GM21360 (cell line): Measurements from ENCODE around the gene CLEC16A.
A peak's percentile ranks its signal among the peaks of the same experiment; 100 is the strongest.

Source experiments
- ATAC-seq: cut with Tn5 transposase; IDR thresholded peaks from one replicate; pipeline ENCODE4 v1.9.1; 2021; ENCODE audit warnings: mild to moderate bottlenecking, moderate library complexity; ENCODE audit not compliant: unreplicated experiment

CLEC16A gene, protein sequence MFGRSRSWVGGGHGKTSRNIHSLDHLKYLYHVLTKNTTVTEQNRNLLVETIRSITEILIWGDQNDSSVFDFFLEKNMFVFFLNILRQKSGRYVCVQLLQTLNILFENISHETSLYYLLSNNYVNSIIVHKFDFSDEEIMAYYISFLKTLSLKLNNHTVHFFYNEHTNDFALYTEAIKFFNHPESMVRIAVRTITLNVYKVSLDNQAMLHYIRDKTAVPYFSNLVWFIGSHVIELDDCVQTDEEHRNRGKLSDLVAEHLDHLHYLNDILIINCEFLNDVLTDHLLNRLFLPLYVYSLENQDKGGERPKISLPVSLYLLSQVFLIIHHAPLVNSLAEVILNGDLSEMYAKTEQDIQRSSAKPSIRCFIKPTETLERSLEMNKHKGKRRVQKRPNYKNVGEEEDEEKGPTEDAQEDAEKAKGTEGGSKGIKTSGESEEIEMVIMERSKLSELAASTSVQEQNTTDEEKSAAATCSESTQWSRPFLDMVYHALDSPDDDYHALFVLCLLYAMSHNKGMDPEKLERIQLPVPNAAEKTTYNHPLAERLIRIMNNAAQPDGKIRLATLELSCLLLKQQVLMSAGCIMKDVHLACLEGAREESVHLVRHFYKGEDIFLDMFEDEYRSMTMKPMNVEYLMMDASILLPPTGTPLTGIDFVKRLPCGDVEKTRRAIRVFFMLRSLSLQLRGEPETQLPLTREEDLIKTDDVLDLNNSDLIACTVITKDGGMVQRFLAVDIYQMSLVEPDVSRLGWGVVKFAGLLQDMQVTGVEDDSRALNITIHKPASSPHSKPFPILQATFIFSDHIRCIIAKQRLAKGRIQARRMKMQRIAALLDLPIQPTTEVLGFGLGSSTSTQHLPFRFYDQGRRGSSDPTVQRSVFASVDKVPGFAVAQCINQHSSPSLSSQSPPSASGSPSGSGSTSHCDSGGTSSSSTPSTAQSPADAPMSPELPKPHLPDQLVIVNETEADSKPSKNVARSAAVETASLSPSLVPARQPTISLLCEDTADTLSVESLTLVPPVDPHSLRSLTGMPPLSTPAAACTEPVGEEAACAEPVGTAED

DNA sequence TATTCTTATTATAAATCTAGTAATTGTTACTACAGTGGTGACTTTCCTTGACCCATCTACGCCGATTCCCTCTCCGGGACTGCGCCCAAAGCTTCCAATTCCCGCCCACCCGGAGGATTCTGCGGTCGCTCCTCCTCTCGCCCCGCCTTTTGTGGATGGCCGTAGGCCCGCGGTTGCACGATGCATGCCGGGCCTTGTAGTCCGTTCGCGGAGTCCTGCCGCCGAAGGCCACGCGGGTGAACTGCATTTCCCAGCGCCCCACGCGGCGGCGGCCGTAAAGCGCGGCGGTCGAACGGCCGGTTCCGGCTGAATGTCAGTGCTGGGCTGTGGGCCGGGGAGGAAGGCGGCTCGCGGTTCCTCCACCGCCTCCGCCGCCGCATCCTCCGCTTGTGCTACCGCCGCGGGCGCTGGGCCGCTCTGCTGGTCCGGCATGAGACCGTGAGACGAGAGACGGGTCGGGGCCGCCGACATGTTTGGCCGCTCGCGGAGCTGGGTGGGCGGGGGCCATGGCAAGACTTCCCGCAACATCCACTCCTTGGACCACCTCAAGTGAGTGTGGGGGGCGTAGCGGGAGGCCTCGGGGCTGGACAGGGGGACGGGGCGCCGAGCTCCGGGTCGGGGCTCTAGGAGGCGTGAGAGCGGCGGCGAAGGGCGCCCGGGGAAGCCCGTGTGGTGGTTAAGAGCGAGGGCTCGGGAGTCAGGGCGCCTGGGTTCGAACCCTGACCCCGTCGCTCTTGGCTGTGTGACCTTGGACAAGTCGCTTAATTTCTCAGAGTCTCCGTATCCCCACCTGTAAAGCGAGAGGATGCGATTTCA lies at the start of gene CLEC16A:
TSS of gene CLEC16A (plus strand) at position 316 of the 816 bp plus-strand sequence. CDS start at position 470, 154 bp downstream.
- peak; percentile 61 for ATAC-seq

DNA sequence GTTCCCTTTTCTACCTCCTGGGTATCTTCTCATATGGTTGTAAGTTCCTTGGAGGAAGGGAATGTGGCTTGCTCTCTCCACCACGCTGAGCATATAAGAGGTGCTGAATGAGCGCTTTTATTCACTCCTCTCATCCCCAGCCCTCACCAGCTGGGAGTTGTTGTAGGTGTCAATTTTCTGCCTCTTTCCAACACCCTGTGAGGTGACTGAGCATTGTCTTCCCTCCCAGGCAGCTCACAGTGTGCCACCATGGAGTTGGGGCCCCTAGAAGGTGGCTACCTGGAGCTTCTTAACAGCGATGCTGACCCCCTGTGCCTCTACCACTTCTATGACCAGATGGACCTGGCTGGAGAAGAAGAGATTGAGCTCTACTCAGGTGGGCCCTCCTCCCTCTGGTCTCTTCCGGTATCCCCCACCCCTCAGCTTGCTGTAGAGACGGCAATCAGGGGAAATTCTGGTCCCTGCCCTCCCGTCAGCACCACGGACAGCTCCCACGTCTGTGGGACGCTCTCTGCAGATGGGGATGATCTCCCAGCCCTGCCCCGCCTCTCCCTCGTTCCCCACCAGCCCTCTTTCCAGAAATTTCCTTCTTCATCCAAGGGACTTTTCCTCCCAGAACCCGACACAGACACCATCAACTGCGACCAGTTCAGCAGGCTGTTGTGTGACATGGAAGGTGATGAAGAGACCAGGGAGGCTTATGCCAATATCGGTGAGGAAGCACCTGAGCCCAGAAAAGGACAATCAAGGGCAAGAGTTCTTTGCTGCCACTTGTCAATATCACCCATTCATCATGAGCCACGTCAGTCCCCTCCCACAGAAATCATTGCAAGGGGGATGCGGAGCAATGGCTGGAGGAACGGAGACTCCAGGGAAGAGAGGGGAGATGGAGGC lies 49.1 kb upstream of the CLEC16A start:
- ATAC-seq: no peak

DNA sequence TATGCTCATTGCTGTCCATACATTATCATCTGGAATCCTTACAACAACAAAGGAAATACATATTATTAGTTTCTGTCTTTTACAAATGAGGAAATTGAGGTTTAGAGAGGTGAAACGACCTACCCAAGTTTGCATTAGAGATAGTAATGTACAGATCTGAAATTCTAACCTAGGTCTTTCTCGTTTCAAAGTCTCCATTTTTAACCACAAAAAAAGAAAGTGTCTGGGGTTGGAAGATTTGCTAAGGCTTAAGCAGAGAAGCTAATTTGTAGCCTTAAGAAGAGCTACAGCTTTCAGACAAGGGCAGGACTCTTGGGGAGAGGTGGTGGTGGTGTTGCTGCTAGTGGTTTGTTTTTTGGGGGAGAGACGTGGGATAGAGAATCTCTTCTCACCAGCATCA lies 48.2 kb upstream of the CLEC16A start:
- ATAC-seq: no peak

DNA sequence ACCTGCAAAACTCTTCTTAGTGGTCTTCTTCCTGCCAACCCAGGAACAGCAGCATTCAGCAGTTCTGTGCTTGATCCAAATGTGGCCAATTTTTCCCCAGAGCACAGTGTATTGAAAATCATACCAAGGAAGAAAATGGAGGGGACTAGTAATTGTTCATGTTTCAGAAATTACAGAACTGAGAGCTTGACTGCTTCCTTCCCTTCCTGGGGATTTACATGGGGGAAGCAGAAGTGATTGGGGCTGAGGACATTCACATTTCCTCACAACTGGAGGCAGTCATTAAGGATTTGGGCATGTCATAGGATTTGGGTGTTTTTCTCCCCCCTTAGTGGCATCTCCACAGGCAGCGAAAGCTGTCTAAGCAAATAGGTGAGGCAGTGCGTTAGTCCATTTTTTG lies 47.6 kb upstream of the CLEC16A start:
- ATAC-seq: no peak

DNA sequence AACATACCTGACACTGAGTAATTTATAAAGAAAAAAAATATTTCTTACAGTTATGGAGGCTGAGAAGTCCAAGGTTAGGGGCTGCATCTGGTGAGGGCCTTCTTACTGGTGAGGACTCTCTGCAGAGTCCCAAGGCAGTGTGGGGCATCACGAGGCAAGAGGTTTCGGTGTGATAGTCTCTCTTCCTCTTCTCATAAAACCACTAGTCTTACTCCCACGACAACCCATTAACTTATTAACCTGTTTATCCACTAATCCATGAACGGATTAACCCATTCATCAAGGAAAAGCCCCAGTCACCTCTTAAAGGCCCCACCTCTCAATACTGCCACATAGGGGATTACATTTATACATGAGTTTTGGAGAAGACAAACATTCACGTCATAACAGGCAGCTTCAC lies 47.2 kb upstream of the CLEC16A start:
- ATAC-seq: no peak

DNA sequence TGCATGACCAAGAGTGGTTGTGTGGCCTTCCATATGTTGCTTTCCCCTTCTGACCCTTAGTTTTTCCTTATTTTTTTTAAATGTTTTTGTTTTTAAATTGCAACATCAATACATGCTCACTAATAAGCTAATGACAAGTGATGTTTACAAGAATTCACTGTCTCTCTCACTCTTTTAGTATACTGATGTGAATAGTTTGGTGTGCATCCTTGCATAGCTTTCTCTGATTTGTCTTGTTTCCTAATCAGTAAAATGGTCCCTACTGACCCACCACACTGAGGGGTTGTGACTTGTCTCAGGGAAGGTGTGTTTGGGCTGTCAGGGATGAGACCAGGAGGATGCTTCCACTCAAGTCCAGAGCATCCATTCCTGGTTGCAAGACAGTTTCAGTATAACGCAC lies 41.4 kb upstream of the CLEC16A start:
- ATAC-seq: no peak

DNA sequence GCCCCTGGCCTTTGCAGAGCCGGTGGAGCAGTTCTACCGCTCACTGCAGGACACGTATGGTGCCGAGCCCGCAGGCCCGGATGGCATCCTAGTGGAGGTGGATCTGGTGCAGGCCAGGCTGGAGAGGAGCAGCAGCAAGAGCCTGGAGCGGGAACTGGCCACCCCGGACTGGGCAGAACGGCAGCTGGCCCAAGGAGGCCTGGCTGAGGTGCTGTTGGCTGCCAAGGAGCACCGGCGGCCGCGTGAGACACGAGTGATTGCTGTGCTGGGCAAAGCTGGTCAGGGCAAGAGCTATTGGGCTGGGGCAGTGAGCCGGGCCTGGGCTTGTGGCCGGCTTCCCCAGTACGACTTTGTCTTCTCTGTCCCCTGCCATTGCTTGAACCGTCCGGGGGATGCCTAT lies 37.9 kb upstream of the CLEC16A start:
- ATAC-seq: no peak

DNA sequence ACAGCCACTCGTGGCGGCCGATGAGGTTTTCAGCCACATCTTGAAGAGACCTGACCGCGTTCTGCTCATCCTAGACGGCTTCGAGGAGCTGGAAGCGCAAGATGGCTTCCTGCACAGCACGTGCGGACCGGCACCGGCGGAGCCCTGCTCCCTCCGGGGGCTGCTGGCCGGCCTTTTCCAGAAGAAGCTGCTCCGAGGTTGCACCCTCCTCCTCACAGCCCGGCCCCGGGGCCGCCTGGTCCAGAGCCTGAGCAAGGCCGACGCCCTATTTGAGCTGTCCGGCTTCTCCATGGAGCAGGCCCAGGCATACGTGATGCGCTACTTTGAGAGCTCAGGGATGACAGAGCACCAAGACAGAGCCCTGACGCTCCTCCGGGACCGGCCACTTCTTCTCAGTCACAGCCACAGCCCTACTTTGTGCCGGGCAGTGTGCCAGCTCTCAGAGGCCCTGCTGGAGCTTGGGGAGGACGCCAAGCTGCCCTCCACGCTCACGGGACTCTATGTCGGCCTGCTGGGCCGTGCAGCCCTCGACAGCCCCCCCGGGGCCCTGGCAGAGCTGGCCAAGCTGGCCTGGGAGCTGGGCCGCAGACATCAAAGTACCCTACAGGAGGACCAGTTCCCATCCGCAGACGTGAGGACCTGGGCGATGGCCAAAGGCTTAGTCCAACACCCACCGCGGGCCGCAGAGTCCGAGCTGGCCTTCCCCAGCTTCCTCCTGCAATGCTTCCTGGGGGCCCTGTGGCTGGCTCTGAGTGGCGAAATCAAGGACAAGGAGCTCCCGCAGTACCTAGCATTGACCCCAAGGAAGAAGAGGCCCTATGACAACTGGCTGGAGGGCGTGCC lies 37.2 kb upstream of the CLEC16A start:
- no peak for ATAC-seq

DNA sequence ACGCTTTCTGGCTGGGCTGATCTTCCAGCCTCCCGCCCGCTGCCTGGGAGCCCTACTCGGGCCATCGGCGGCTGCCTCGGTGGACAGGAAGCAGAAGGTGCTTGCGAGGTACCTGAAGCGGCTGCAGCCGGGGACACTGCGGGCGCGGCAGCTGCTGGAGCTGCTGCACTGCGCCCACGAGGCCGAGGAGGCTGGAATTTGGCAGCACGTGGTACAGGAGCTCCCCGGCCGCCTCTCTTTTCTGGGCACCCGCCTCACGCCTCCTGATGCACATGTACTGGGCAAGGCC lies 36.7 kb upstream of the CLEC16A start:
- ATAC-seq: no peak

DNA sequence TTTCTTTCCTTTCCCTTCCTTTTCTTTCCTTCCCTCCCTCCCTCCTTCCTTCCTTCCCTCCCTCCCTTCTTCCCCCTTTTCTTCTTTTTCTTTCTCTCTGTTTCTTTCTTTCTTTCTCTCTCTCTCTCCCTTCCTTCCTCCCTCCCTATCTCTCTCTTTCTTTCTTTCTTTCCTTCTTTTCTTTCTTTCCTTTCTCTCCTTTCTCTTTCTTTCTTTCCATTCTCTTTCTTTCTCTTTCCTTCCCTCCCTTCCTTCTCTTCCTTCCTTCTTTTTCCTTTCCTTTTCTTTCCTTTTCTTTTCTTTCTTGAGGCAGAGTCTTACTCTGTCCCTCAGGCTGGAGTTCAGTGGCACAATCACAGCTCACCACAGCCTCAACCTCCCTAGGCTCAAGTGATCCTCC lies 33.1 kb upstream of the CLEC16A start:
- no peak for ATAC-seq

DNA sequence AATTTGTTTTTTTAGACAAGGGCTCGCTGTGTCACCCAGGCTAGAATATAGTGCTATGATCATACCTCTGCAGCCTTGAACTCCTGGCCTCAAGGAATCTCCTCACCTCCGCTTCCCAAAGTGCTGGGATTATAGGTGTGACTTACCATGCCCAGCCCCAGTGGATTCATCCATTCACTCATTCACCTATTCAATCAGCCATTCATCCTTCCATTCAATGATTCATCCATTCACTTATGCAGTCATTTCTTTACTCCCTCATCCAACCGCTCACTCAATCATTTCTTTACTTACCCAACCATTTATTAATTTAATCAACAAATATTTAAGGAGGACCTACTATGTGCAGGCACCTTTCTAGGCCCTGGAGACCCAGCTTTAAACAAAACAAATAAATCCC lies 27.8 kb upstream of the CLEC16A start:
- no peak for ATAC-seq

DNA sequence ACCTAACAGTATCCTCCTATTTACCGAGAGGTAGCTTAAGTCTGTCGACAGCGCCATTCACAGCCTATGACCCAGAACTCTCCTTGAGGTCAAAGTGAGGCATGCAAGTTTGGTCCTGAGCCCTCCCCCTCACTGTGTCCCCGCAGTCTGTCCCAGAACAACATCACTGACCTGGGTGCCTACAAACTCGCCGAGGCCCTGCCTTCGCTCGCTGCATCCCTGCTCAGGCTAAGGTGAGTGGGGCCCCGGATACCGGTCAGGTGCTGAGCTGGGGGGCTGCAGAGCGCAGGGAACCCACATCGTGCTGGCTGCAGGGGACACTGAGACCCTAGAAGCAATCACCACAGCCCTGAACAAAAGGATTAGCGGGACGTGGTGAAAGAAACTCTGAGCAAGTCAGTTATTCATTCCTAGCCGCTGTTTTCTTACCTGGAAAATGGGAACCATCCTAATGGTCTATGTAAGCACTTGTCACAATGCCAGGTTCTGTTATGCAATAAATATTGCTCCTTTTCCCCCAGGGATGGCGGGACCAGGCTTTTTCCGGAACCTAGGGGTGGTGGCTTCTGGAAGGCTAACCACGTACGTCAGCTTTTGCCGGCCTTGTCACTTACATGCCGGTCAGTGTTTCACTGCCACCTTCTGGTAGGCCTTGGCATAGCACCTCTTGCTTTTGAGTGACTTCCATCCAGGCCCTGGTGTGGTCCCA lies 25.9 kb upstream of the CLEC16A start:
- no peak for ATAC-seq

DNA sequence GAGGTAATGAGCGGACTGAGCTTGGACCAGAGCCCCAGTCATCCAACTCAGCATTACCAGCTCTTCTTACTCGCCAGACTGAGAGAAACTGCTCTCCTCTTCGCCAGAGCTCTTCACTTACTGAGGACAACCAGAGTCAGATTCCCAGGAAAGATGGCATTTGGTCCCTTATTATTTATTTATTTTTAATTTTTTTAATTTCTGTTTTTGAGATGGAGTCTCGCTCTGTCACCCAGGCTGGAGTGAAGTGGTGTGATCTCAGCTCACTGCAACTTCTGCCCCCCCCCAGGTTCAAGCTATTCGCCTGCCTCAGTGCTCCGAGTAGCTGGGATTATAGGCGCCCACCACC lies 25.4 kb upstream of the CLEC16A start:
- no peak for ATAC-seq

DNA sequence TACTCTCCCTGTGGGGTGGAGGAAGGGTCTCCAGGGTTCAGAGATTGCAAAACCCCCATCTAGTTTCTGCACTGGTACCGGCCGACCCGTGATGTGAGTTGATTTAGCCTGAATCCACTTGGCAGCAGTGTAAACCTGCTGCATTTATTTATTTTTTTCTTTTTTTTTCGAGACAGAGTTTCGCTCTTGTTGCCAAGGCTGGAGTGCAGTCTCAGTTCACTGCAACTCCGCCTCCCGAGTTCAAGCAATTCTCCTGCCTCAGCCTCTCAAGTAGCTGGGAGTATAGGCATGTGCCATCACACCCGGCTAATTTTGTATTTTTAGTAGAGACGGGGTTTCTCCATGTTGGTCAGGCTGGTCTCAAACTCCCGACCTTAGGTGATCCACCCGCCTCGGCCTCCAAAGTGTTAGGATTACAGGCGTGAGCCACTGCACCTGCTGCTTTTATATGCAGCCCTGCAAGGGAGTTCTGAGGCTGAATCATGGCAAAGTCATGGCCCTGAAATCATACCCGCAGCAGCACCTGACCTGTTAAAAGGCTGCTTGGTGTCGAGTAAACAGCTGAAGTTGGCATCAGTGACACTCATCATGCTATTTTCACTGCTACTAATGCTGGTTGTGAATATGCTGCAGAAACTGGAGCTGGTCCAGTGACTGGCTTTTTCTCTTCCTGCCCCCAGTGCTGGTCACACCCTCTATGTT lies 23.5 kb upstream of the CLEC16A start:
- no peak for ATAC-seq

DNA sequence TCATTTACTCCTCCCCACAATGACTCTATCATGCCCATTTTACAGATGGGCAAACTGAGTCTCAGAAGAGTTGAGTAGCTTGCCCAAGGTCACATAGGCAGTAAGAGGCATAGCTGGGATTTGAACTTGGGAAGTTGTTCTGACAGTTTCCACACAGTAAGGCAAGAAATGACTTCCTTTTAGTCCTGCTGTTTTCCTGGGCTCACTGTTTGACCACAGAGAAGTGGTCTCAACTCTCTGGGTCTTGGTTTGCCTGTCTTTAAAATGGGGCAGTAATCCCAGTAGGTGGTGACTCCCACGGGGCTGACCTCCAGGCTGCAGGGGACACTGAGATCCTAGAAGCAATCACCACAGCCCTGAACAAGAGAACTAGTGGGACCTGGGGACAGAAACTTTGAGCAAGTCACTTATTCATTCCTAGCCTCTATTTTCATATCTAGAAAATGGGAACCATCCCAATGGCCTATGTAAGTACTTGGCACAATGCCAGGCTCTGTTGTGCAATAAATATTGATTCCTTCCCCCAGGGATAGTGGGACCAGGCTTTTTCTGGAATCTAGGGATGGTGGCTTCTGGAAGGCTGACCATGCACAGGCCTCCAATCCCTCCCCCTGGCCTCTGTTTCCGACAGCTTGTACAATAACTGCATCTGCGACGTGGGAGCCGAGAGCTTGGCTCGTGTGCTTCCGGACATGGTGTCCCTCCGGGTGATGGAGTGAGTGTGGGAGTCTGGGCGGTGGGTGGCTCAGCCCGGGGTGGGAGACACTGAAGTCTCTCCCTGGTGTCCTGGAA lies 22.6 kb upstream of the CLEC16A start:
- no peak for ATAC-seq

DNA sequence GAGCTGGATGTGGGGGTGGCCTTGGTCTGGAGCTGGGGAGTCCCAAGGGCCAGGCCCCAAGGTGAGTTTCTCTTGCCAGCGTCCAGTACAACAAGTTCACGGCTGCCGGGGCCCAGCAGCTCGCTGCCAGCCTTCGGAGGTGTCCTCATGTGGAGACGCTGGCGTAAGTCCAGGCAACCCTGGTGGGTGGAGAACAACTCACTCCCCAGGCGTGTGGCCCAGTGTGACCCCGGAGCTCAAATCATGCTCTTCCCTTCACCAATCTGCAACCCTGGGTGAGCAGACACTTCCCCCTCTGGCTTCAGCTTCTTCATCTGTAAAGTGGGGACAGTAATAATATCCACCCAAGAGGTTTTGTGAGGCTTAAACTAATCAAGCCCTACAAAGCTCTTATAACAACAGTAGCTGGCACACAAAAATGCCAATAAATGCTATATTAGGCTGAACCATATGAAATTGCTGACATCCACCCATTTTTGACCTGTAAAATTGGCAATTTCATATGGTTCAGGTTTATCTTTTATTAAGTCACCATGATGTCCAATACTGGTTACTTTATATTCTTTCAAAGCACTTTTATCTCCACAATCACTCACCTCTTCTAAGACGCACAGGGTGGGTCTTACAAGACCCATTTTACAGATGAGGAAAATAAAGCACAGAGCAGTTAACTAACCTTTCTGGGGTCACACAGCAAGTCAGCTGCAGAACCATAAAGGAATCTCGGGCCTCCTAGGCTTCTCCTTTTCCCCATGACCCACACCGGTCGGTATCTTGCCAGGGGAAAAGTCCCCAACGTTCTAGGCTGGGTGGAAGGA lies 21.8 kb upstream of the CLEC16A start:
- ATAC-seq: no peak
